SKM-1 (cell line): ENCODE results near the gene DMD.

ENCODE experiments used
- DNase-seq: peaks from one replicate; lab custom pipeline; 2025; ENCODE audit not compliant: unreplicated experiment; lab: John Stamatoyannopoulos, UW

DMD gene

DNA sequence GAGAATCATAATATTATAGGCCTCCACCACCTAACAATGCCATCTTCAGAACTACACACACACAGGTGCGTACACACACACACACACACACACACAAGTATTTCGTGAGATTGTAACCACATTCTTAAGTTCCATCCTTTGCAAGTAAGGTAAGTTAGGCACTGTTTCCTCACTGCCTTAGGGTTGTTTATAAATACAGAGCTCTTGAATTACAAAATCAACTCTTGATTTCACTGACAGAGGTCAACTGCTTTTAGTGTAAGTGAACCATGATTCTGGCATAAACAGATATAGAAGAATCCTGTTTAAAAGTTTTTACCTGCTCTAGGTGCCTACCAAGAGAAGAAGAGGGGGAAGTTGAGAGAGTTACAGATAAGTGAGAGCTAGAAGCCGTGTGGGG, 166.1 kb downstream of the DMD start:
- DNase-seq, result no peak

DNA sequence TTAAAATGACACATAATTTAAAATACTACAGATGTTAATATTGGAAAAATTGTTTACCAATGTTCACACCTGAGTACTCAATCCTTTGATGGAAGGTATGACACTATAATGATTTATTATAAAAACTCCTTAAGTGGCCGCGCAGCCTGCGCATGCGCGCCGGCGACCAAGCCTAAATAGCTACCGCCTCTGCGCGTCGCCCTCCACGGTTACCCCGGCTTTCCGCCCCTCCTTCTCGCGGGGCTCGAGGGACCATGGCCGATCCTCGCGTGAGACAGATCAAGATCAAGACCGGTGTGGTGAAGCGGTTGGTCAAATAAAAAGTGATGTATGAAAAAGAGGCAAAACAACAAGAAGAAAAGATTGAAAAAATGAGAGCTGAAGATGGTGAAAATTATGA, 170.2 kb downstream of the DMD start:
- DNase-seq, result no peak

DNA sequence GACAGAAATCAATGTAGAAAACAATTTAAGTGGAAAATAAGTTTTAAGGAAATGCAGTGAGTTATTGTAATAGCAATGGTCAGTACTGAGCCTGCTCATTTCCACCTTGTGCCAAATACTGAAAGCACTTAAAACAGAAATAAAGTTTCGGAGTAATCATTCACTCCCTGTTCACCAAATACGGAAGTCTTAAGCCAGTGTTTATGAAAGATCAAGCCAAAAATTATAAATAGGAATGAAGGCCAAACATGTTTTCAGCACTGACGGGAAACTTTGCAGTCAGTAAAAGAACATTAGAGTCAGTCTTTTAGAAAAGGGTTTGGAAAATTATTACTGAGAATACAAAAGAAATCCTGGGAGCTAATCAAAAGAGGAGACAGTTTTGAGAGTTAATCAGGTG, 178.6 kb downstream of the DMD start:
- DNase-seq, result no peak

DNA sequence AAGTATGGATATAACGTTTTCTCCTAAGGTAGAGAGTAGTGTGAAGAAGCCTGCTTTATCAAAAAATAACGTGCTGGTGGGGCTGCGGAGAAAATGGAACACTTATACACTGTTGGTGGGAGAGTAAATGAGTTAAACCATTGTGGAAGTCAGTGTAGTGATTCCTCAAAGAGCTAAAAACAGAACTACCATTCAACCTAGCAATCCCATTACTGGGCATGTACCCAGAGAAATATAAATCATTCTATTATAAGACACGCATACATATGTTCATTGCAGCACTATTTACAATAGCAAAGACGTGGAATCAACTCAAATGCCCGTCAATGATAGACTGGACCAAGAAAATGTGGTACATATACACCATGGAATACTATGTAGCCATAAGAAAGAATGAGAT, 196.4 kb downstream of the DMD start:
- DNase-seq, result no peak

DNA sequence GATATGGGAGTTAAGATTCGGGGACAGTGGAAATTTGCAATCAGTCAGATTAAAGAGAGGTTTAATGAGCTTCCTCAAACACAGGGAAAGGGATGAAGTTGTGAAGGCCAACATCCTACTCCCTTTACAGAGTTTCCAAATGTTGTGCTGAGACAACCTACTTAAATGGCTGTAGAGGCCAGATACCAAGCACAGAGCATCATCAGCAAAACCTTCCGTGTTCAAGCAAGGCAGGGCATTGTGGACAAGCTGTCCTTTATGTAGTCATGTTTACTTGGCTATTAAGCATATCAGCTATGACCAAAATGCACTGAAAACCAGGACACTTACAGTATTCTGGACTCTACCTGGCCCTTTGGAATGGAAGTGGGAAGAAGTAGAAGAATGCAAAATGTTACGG, 197.3 kb downstream of the DMD start:
- no peak for DNase-seq

DNA sequence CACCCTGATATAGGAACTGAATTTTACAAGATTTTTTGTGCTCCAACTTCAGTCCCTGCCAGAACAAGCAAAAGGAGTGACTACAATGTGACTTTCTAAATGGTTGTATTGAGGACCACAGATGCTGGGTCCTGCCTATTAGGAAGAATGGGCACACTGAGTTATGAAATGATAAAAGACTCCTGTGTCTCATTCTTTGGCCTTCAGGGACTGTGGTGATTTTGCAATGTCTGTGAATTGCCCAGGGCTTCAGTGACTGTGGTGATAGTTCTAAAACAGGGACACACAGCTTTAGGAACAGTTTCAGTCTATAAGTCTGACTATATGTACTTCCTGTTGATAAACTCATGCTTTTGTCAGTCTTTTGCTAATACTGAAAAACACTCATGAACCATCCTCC, 210.2 kb downstream of the DMD start:
- DNase-seq, result no peak

DNA sequence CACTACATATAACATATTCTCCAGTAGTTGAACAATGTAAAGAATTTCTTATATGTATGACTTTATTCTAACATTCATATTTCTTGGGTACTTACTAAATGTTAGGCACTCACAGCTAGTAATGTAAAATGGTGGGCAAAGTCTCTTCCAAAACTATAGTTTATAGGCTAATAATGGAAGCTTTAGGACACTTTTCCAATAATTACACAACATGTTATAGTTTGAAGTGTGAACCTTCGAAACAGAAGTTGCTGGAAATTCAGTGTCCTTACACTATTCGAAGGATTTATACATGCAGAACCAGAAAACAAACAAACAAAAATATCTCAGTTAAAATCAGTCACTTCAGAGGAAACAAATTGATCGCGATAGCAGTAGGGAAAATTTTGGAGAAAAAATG, 212.6 kb downstream of the DMD start:
- no peak for DNase-seq

DNA sequence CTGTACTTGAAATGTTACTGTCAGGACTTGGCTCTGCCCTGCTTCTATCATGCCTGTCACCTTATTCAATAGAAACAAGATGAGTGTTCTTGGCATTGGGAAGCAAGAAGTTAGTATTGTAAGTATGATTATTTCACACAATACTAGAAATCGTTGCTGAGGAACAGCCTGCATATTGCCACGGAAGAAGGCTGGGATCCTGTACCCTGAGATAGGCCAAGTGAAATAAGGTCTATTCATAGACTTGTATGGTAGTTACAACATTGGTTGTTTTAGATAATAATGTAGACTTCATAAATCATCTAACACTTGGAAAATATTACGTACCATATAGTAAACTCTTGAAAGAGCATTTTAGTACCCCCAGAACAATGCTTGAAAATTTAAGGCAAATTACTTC, 215.9 kb downstream of the DMD start:
- no peak for DNase-seq

DNA sequence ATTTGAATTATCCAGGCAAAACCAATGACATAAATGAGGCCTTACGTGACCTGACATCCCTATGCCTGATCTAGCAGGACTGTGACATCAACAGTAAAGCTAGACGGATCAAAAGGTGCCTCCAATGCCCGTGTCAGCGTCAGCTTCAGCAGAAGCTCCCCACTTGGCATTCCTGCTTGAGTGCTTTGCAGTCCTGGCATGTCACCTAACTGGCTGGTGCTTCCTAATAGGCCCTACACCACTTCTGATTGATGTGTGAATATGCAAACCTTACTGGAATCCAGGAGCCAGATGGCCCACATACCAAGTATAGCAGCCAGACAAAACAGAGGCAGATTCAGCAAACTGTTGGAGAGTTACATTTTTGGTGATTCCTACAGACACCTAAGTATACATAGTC, 224.2 kb downstream of the DMD start:
- no peak for DNase-seq

DNA sequence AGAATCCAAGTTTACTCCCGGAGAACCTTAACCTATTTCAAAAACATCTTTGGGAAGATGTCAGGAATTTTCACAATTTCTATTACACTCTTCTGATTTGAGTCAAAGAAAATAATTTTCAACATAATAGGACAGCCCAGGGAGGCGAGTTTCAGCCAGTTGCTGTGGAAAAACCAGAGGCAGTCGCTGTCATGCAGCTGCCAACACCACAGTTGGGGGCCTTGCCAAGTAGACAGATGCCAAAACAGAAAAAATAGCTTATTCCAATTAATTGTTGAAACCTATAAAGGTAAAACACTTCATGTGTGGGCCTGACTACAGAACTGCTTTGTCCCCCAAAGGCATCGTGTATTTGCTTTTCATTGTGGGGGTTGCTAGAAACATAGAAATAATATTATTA, 225.8 kb downstream of the DMD start:
- DNase-seq, result no peak

DNA sequence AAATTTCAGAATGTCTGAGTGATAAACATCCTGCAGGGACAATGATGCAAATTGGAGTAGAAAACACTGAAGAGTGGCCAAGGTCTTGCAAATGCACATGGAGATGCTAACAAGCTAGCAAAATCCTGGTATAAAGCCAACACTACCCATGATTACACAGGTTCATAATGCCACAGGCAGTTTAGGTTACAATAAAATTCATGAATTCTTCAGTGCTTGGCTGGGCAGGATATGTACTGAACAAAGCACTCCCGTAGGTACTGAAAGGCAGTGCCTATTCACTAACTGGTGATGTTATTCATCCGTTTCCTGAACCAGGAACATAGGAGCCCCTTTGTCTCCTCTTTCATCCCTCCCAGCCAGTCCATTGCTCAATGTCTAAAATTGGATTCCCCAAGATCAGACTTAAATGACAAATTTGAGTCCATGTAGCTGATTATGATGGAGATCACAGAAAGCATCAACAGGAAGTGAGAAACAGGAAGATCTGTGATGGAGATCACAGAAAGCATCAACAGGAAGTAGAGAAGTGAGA, 244.5 kb downstream of the DMD start:
- no peak for DNase-seq

DNA sequence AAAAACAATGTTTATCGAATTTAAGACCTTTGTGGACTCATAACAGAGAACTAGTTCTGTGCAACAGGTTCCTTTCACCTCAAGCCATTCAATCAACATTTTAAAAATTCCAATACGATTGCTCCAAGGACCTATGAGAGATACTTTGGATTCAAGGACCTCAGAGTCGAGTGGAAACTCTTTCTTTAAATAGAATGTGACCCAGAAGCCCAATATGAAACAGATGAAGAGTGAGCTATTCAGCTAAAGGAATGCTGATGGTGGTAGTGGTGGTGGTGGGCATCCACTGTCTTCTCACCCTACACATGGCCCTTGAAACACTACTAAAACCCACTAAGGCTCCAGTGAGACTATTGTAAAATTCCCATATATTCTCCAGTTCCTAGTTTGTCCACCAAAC, 257.2 kb downstream of the DMD start:
- DNase-seq, result no peak

DNA sequence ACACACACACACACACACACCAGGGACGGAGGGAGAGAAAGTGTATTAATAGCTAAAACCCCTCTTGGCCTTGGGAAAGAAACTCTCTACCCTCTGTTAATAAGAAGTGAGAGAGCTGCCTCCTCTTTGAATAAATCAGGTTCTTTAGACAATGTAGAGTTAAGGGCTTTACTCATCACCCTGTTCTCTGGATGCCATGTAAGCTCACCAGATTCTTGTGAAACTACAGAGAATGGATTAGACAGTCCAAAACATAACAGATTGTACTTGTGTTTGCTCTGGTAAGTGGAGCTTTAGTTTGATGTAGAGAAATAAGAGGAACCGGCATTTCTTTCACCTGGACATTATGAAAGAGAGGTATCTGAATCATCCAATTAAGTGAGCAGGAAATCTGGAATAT, 263.2 kb downstream of the DMD start:
- DNase-seq, result no peak

DNA sequence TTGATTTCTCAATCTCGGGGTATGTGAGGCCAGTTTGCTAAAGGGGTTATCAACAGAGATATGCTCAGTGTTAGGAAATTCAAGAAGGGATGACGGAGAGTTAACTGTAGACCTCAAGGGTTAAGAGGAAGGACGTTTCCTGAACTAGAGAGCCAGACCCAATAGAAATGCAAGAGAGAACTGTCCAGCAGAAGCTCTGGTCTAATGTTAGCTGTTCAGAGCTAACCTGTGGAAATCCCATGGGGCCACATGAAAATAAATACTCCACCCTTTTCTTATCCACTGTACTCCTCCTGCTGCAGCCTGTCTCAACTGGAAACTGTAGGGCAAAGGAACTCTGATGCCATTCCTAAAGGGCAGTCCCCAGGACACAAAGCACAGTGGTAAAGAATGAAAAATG, 274.3 kb downstream of the DMD start:
- no peak for DNase-seq

DNA sequence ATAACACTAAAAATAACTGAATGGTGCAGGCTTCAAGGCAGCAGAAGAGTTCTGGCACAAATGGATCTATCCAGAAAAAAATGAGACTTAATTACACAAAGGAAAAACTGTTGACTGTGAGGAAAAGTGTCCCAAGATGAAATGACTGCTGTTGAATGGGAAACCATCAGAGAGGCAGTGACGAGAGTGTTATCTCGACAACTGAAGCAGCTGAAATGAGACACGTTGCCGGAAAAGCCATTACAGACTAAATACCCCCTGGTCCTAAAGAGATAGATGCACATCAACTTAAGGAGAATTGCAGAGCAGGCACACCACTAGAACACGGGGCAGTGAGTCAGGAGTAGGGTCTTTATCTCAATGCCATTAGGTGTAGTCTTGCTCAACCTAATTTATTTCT, 277.8 kb downstream of the DMD start:
- no peak for DNase-seq

DNA sequence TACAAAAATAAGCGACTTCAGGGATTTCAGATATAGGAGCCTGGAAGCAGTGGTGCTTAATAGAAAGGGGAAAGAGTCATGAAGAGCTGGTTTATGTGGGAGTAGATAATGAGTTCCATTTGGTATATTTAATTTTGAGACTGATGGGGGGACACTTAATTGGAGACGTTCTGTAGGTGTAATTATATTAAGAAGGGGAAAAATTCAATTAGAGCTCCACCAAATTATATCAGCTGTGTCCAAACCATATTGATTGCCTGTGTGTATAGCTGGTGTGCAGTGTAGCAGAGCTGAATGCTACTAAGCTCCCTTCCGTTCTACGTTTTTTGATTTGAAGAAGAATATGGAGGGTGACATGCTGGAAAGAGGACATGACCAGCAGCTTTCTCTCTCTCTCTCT, 282.3 kb downstream of the DMD start:
- DNase-seq, result no peak

DNA sequence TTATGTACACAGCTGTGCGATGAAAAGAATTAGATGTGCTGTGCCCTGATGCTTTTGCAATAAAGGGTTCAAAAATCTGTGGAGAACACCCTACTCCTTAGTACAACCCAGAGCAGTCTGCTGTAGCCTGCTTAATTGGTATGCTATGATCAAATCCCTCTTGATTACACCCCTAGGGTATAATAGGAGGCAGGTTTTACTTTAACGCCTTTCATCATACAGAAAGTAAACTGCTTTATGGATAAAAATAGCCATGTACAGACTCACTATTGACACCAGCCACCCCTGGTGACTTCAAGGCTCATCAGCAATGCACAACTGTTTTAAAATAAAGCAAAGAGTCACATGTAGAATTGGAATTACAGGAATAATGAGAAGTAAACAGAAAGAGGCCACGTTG, 315.3 kb downstream of the DMD start:
- no peak for DNase-seq

DNA sequence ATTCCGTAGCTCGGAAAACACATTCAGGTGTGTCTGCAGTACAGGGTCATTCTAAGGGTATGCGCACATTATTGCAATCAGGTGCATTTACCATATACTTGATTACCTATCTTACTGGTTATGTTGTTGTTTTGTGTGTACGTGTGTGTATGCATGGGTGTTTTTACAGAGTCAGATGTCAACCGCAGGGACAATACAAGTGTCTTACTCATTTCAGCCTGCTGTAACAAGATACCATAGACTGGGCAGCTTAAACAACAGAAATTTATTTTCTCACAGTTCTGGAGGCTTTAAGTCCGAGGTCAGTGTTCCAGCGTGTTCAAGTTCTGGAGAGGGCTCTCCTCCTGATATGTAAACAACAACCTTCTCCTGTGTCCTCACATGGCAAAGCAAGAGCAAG, 316.7 kb downstream of the DMD start:
- no peak for DNase-seq

DNA sequence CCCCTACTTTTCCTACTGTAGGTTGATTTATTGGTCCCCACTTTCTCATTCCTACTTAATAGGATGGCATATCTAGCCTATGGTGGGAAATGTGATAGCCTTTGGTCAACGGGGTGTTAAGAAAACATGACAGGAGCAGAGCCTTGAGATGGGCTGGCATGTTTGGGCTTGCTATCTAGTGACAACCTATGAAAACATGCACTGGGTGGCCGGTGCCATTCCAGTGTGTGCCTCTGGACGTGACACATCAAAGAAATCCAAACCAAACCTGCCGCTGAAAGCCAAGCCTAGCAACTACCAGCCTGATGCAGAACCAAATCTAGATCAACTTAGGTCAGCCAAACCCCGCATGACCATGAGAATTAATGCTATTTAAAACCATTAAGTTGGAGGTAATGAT, 317.6 kb downstream of the DMD start:
- DNase-seq, result no peak

DNA sequence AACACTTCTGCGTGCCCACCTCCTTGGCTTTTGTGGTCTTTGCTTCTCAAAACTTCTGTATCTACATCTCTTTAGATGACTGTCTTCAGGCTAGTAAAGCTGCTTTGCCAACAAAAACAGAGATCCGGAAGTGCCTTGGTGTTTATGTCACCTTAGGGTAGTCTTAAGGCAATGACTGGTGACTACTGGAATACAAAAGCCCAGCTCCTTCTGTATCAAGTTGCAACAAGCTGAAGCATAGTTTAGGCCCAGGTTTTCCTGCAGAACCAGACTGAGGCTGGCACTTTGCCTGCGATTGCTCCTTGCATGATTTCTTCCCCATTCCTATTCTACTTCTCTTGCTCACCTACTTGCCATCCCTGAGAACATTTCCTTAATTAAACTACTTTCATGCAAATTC, 333.8 kb downstream of the DMD start:
- no peak for DNase-seq

DNA sequence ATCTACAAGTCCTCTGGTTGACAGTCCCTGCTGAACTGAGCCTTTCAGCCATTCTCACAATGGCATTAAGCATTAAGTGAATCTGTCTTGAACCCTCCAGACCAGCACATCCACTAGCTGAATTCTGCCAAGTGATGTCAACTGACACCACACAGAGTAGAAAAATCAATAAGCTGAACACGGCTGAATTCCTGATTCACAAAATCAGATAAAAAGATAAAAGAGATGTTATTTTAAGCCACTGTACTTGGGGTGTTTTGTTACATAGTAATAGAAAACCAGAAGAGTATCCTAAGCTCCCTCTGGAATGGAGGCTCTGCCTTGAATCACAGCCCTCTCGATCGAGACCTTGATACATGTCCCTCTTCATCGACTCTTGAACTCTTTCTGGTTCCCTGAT, 336.5 kb downstream of the DMD start:
- DNase-seq, result no peak

DNA sequence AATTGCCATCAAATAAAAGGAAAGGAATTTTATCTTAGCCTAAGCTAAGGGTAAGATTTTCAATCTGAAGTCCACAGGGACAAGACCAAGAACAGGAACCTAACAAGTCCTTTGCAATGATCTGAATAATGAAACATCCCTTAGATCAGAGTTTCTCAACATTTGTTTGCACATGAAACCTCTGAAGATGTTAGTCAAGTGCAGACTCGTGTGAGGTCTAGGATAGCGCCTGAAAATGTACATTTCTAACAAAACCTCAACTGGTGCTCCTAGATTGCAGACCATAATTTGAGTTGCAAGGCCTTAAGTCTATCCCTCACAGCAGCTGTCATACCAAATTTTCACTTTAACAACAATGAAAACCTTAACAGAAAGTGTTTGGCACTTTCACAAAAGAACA, 337.6 kb downstream of the DMD start:
- DNase-seq, result no peak

DNA sequence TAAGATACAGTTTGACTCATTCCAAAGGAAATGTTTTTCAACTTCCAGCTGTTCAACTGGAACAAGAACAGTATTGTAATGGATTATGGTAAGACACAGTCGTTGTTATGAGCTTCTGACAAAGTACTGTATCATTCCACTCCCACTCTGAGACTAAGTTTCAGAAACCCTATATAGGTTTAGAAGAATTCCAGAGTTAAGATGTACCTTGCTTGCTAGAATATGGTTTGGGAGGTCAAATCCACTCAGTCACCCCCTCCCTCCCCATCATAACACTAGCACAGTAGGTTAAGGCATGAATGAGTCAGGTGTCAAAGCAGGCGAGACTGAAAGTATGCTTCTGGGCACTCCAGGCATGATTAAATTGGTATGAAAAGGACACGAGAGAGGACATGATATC, 339.7 kb downstream of the DMD start:
- no peak for DNase-seq

DNA sequence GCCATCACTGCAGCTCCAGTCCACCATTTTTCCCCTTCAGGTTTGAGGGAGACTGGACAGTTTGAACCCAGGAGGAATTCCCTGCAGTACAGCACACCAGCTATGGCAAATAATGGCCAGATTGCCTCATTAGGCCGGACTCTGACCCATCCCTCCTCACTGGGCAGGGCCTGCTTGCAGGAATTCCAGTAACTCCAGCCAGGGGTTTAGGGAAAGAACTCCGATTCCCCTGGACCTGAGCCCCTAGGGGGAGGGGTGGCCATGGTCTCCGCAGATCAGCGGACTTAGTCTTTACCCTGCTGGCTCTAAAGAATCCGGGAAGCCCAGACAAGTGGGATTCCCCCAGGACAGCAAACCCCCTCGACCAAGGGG, 342.8 kb downstream of the DMD start:
- DNase-seq, result no peak
